SK-N-SH treated with all-trans-retinoic acid at 6 μM for 48 hours (cell line): Measurements from ENCODE around the gene LGALS9.

ENCODE experiments used
- ARNTL ChIP-seq: fragments of 450-650 bp; formaldehyde crosslinking; IDR thresholded peaks from 2 replicates; pipeline ENCODE4 v1.5.0; 2020; ENCODE audit warnings: low read depth, mild to moderate bottlenecking, moderate library complexity, borderline replicate concordance
- BACH2 ChIP-seq: fragments of 250-450 bp; sonication (Bioruptor Pico); IDR thresholded peaks from 2 replicates; pipeline ENCODE4 v1.9.0; 2021; ENCODE audit warnings: mild to moderate bottlenecking, borderline replicate concordance
- CSDC2 ChIP-seq: fragments of 250-450 bp; sonication (Bioruptor Pico); IDR thresholded peaks from 2 replicates; pipeline ENCODE4 v1.5.0; 2020; ENCODE audit warnings: mild to moderate bottlenecking, moderate library complexity
- TF ChIP-seq, protein P1 (sequence below): fragments of 250-450 bp; sonication (Bioruptor Pico); IDR thresholded peaks from 2 replicates; pipeline ENCODE4 v1.8.0; 2020; ENCODE audit warnings: mild to moderate bottlenecking, moderate library complexity, borderline replicate concordance
- TF ChIP-seq, protein P2 (sequence below): fragments of 250-450 bp; sonication (Bioruptor Pico); IDR thresholded peaks from 2 replicates; pipeline ENCODE4 v1.5.0; 2020; ENCODE audit warnings: mild to moderate bottlenecking, moderate library complexity

DNA sequence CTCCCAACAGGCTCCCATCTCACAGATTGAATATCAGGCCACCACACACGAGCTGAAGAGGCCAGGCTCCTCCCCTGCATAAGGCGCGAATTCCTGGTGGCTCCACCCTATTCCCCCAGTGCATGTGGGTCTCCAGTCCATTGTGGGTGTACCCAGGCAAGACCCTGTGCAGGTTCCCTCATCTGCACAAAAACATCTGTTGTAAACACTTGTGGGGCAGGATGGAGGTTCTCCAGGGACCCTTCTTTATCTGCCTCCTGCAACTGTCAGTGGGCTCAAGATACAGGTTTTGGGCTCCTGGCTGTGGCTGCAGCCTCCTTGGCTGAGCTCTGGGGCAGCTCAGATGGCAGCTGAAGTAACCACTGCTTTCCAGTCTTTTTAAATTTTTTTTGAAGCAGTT, 17.6 kb upstream of the LGALS9 start:
- TF ChIP-seq CSDC2 (no peak), BACH2 (CRISPR knock-in tag) (no peak), ARNTL (CRISPR knock-in tag) (no peak)
- TF ChIP-seq, protein P1, sequence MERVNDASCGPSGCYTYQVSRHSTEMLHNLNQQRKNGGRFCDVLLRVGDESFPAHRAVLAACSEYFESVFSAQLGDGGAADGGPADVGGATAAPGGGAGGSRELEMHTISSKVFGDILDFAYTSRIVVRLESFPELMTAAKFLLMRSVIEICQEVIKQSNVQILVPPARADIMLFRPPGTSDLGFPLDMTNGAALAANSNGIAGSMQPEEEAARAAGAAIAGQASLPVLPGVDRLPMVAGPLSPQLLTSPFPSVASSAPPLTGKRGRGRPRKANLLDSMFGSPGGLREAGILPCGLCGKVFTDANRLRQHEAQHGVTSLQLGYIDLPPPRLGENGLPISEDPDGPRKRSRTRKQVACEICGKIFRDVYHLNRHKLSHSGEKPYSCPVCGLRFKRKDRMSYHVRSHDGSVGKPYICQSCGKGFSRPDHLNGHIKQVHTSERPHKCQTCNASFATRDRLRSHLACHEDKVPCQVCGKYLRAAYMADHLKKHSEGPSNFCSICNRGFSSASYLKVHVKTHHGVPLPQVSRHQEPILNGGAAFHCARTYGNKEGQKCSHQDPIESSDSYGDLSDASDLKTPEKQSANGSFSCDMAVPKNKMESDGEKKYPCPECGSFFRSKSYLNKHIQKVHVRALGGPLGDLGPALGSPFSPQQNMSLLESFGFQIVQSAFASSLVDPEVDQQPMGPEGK (CRISPR knock-in tag), result no peak
- TF ChIP-seq, protein P2, sequence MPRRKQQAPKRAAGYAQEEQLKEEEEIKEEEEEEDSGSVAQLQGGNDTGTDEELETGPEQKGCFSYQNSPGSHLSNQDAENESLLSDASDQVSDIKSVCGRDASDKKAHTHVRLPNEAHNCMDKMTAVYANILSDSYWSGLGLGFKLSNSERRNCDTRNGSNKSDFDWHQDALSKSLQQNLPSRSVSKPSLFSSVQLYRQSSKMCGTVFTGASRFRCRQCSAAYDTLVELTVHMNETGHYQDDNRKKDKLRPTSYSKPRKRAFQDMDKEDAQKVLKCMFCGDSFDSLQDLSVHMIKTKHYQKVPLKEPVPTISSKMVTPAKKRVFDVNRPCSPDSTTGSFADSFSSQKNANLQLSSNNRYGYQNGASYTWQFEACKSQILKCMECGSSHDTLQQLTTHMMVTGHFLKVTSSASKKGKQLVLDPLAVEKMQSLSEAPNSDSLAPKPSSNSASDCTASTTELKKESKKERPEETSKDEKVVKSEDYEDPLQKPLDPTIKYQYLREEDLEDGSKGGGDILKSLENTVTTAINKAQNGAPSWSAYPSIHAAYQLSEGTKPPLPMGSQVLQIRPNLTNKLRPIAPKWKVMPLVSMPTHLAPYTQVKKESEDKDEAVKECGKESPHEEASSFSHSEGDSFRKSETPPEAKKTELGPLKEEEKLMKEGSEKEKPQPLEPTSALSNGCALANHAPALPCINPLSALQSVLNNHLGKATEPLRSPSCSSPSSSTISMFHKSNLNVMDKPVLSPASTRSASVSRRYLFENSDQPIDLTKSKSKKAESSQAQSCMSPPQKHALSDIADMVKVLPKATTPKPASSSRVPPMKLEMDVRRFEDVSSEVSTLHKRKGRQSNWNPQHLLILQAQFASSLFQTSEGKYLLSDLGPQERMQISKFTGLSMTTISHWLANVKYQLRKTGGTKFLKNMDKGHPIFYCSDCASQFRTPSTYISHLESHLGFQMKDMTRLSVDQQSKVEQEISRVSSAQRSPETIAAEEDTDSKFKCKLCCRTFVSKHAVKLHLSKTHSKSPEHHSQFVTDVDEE (CRISPR knock-in tag), result no peak
